HG02571 (cell line): ENCODE measurements around the gene SEMA6B.

Experiments used
- ATAC-seq: cut with Tn5 transposase; IDR thresholded peaks from one replicate; pipeline ENCODE4 v1.9.1; 2021; ENCODE audit warnings: mild to moderate bottlenecking, moderate library complexity; ENCODE audit not compliant: unreplicated experiment

SEMA6B gene

DNA sequence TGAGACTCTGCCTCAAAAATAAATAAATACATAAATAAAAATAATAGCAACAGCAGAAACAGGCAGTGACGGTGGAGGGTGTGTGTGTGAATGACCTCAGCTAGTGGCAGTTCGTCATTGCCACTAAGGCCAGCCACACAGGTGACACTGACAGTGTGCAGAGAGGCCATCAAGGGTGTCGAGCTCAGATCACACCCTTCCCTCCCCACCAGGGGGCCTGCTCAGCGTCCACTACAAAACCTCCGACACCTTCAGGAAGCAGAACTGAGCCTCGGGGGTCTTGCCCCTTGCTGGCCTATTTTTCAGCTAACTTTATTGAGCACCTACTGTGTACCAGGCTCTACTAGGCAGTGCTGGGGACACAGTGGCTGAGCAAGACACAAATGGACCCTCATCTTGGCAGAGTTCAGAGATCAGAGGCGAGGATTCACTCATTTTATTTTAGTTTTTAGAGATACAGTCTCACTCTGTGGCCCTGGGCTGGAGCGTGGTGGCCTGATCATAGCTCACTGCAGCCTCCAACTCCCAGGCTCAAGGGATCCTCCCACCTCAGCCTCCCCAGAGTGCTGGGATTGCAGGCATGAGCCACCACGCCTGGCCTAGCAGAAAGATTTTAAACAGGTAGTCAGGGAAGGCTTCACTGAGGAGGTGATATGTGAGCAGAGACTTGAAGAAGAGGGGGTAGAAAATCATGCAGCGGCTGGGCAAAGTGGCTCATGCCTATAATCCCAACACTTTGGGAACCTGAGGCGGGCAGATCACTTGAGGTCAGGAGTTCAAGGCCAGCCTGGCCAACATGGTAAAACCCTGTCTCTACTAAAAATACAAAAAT is 30.3 kb upstream of the SEMA6B start:
- ATAC-seq: no peak

DNA sequence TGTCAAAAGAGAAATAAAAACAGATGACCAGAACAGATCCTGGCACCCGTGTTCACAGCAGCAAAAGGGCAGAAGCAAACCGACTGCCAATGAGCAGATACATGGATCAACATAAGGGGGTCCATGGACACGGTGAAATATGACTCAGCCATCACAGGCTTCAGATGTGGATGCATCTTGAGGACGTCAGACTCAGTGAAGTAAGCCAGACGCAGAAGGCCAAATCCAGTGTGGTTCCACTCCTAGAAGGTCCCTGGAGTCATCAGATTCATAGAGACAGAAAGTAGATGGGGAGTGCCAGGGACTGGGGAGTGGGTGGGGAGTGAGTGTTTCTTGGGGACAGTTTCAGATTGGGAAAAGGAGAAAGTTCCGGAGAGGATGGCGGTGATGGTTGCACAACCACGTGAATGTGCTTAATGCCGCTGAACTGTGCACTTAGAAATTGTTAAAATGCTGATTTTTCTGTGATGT is 28.8 kb upstream of the SEMA6B start:
- ATAC-seq: no peak

DNA sequence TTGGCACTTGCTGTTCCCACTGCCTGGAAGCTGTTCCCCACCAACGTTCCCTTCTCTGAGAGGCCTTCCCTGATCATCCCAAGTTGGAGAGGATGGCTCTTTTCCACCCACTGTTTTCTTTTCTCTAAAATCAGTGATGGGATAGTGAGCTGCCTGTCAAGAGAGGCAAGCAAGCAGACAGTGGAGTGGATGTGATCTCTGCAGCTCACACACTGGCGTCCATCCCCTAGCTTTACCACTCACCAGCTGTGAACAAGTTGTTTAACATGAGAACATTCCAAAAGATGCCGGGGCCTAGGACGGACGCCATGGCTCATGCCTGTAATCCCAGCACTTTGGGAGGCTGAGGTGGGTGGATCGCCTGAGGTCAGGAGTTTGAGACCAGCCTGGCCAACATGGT is 28.0 kb upstream of the SEMA6B start:
- ATAC-seq: no peak

DNA sequence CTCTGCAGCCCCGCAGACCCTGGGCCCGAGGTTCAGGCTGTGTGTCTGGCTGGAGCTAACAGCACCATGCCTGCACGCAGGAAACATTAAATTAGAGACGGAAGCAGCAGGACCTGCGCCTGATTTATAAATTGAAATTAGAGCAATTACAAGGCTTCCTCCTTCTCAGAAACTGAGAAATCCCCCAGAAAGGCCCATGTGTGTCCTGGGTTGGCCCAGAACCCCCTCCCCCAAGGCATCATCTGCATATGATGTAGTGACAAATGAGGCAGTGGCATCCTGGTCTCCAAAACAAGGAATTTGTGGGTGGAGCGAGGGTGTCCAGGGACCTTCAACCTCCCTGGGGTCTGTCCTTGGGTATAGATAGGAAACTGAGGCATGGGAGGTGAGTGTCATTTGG is 27.2 kb upstream of the SEMA6B start:
- no peak for ATAC-seq

DNA sequence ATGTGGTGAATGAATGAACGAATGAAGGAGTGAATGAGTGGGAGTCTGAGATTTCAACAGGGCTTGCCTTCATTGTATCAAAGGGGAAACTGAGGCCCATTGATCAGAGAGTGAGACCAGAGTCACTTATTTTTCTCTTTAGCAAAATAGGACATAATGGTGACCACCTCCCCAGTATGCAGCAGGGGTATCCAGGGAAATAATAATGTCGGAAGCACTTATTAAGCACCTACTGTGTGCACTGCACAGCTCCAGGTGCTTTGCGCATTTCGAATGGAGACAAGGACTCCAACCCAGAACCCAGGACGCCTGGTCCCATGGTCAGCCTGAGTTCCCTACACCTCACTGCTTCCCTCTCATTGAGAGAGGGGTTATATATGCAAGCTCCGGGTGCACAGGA is 26.8 kb upstream of the SEMA6B start:
- ATAC-seq: no peak

DNA sequence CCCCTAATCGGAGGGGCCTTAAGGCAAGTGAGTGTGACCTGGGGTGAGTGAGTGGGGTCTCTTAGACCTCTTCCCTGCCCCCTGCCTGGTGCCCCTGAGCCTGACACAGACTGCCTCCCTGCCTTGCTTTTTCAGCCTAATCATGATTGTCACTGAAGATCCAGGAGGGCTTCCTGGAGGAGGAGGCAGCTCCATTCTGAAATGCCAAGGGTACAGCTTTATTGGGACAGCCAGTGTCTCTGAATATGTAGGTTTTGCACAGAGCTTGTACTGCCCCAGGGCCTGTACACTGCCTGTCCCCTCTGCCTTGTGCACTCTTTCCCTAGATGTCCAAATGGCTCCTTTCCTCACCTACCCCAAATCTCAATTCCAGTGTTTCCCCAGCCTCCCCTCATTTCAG is 26.1 kb upstream of the SEMA6B start:
- no peak for ATAC-seq

DNA sequence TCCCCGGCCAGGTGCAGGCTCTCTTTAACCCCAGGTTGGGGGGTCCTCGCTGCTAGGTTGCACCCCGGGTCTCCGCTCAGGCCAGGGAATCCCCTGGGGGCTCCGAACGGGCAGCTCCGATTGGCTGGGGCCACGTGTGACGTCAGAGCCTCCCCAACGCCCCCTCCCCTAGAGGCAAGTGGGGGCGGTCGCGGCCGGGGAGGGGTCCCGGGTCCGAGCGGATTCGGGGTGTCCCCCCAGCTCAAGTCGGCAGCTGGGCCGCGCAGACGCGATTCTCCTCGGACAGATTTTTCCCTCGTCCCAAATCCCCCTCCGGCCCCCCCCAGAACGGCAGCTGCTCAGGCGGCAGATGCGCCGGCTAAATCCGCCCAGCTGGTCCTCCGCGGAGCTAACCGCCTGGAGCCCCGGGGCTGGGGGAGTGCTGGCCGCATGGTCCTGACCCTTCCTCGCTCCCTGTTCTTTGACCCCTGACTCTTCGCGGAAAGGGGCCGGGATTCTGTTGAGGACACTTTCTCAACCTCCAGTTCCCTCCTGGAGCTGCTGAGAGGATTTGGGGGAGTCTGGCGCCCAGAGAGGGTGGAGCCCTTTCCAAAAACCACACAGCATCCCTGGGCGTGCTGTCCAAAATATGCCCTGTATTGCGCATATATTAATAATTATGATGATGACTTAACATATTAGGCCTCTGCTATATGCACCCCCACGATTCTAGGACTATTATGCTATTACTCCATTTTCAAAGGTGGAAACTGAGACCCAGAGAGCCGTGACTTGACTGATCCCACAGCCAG is 25.4 kb upstream of the SEMA6B start:
- ATAC-seq: no peak

DNA sequence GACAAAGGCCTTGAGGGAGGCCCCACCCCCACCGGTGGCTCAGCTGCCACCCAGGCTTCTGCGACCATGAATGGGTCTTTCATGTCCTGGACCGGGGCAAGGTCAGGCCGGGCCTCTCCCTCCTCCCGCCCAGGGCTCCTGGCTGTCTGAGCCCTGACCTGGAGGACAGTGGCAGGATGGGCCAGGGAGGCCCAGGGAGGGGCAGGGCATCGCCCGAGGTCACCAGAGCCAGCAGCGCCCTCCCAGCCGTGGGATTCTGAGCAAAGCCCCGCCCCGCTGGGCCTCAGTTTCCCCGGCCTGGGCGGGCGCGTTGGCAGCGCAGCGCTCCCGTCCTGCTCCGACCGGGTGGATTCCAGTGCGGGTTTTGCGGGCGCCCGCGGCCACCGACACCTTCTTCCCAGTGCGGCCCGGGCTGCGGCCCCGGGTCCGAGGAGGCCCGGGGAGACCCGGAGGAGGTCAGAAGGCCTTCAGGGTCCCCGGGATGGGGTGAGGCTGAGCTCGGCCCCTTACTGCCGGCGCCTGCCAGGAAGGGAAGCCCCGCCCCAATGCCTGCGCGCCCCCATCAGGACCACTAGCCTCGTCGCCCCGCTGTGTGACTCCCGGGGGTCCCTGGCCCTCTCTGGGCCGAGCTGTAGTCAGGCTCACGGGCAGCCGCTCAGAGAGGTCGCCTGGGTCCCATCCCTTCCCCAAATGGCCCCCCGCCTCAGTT is 24.6 kb upstream of the SEMA6B start:
- ATAC-seq: no peak

DNA sequence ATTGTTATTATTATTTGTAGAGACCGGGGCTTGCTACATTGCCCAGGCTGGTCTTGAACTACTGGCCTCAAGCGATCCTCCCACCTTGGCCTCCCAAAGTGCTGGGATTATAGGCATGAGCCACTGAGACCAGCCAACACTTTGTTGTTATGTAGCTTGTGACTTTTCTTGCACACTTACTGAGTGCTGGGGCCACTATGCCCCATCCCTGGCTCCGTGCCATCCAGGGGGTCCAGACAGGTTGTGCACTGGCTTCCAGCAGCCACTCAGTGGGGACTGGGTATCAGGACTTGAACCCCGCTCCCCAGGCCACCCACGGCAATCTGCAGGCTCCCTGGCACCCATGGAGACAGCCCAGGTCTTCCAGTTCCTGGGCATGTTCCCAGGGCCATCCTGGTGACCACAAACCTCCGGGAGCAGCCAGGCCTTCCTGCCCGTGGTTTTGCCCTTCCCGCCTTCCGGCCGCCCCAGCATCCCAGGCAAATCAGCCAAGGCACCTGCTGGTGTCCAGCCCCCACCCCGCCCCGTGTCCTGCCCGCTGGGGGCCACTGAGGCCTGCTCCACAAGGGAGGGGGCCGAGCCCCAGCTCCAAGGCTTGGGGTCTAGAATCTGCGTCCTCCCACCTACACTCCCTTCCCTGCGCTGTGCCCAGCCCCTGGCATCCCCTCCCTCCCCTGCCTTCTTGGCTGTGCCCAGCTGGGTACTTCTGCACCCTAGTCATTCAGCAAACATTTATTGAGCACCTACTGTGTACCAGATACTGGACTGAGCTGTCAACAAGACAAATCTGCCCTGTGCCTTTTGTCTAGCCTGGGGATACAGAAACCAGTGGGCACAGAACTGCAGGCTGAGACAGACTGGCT is 23.7 kb upstream of the SEMA6B start:
- no peak for ATAC-seq

DNA sequence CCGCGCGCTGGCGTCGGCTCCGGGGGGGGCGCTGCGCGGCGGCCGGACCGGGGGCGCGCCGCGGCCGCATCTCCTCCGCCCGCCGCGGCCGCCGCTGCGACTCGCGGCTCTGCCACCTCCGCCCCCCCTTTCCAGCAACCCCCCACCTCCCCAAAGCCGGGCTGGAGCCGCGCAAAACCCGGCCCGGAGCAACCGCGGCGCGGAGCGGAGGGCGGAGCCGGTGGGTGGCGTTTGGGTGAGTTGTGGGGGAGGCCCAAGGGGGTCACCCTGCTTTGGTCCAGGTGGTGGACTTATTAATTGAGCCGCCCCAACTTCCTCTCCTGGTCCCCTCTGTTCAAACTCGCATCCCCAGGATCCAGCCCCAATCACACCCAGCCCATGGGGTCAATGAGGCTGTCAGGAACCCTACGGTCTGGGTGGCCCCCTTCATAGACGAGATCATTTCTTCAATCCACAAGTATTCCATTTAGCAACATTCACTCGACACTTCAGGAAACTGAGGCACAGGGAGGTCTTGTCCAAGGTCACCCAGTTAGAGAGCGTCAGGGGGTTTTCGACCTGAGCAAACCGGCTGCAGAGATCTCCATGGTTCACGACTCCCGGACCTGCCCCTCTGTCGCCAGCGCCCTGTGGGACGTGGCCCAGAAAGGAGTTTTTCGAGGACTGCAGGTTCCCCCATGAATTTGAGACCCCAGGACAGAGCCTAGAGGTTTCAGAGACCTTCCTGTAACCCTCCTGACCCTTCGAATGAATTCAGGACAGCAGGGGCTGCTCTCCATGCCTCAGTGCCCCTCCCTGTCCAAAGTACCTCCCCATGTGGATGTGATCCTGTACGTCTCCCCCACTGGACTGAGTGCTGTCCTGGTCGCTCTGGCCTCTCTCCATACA is 22.4 kb upstream of the SEMA6B start:
- no peak for ATAC-seq

DNA sequence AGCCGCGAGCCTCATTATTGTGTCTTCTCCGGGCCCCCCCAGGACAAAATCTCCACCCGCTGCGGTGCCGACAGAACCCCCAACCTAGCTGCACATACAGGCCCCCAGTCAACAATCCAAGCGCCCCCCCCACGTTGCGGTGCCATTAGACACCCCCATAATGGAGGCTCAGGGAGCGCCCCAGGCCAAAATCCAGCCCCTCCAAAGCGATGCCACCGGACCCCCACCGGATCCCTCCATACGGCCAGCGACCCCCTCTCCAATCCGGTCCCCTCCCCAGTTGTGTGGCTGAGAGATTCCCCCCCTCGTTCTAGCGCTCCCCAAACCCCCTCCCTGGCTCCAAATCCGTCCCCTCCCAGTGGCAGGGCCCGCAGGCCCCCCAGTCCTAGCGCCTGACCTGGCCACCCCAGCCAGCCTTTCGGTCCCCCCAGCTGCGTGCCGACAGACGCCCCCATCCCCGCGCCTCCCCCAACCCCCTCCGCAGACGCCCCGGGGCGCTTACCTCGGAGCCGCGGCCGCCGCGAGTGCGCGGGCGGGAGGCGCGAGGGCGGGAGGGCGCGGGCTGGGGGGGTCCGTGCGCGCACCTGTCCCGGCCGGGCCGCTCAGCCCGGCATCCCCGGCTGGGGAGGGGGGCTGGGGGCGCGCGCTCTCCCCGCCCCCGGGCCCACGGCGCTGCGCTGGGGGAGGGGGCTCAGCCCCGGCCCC is 21.6 kb upstream of the SEMA6B start:
- no peak for ATAC-seq

DNA sequence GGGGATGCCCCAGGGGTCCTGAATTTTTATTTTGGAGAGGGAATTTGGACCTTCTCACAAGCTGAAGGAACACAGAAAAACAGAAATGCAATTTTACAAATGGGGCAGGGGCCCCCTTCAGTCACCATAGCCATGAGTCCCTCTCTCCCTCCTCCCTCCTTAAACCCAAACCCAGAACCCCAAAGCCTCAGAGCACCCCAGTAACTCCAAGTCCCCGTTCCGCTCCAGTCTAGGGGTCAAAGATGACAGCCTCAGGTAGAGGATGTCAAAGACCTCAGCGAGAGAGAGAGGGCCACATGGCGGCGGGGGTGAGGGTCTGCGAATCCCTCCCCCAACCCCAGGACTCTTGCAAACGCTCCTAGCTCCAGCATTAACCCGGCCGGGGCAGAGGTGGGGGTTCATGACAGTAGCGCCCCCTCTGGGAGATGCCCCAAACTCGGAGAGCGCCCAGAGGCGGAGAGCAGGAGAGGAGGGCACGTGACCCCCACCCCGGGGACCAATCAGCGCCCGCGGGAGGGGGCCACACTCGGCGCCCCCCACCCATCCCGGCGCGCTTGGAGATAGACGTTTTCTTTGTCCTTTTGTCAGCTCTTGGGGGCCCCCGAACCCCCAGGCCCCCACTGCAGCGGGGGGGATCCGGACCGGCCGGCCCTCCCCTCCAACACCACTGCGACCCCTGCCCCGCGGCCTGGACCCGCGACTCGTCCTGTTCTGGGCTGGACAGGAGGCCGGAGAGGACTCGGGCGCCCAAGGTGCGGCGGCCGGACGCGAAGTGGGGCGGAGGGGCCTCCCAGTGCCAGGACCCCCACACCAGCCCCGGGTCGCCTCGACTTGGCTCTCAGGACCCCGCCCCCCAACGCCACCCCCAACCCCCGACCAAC is 20.8 kb upstream of the SEMA6B start:
- no peak for ATAC-seq

DNA sequence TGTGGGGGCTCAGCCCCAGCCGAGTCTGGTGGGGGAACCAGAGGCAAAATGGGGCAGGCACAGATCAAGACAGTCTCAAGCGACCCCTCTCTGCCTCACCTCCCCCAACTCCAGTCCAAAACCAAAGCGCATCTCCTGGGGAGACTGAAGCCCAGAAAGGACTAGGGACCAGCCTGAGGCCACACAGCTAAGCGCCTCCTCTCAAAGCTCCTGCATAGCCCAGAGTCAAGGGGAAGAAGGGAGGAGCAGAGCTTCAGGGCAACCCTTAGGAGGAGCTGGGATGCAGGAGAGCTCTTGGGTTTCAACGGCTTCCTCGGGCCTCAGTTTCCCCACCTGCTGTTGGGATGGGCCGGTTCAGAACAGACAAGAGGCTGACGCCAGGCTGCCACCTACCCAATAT is 19.9 kb upstream of the SEMA6B start:
- ATAC-seq: no peak

DNA sequence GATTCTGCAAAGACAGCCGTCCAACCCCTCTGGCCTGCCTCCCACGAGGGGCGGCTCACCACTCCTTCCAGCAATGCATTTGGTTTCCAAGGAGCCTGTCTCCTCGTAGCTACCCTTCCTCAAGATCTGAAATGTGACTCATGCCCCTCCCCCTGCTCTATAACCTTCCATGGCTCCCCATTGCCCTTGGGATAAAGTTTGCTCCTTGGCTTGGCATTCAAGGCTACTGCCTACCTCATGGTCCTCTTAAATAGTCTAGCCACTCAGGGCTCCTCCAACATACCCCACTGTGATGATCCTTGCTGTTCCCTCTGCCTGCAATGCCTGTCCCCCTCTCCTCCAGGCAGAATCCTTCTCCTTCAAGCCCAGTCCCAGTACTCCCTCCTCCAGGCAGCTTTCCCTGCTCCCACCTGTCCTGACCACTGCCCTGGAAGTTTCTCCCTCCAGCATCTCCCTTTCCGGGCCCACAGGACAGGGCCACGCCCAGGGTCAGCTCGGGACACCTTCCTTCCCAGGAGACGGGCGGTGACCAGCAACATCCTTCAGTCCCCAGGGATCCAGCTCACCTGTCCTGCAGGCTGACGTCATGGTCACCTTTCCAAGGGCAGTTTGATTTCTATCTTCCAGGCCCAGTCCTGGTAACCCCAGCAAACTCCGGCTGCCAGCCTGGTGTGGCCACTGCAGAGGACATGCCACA is 19.2 kb upstream of the SEMA6B start:
- ATAC-seq: no peak

DNA sequence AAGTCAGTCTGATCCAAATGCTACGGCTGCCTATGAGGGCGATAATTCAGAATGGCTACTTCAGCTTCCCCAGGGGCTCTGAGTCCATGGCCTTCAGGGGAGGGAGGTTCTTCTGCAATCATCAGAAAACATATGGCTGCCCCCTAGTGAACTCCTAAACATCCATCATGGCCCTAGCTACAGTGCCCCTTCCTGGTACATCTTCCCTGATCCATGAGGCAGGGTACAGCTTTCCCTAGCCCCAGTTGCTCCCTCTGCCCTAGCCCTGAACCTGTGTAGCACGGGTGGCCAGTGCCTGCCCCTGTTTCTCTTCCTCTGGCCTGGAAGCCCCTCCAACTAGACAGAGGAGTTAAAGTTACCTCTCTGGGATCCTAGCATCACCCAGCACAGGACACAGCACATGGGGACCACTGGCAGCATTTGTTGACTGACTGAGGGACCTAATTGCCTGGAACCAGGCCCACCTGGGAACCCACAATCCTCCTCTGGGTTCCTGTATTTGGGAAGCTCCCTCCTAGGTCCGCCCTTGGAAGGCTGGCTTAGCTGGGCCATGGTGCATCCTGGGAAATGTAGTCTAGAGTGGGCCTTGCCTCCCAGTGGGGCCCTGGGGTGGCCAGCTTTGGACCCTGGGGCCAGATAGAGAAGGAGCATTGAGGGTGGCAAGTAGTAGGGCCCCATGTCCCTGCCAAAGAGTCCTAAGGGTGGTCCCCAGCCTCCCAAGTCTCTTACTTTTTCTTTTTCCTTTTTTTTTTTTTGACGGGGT is 17.7 kb upstream of the SEMA6B start:
- no peak for ATAC-seq

DNA sequence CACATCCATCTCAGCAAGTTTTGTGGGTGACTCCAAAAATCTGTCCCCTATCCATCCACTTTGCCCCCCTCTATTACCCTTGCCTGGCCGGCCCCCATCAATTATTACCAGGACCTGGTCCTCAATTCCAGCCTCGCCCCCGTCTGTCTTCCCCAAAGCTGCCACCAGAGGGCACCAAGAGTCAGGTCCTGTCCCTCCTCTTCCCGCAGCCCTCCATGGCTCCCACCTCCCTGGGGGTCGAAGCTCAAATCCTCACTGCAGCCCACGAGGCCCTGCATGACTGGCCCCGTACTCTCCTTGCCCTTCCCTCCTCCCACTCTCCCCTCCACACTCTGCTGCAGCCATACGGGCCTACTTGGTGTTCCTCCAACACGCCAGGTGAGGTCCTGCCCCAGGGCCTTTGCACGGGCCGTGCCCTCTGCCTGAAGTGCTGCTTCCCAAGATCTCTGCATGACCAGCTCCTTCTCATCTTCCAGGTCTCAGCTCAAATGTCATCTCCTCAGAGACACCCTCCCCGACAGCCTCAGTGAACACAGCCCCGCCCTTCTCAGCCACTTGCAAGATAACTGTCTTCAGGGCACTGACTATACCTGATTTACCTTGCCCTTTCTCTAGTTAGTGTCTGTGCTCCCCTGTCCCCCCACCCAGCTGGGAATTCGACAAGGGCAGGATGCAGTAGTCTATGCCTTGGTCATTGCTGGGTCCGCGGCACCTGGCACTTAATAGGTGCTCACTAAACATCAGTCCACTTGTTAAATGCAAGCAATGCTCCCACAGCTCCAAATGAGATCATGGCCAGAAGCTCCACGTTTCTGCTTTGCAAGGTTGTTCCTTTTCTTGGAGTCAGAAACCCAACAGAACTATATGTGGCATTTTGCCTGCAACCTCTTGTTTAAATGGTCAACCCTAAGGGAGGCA is 16.8 kb upstream of the SEMA6B start:
- no peak for ATAC-seq
